ENCODE measurements around the gene APEH. TPM values are rescaled to one million over a fixed set of nuclear protein-coding genes. Genes with fewer than 3 reads are reported as not detected.
A peak's percentile ranks its signal among the peaks of the same experiment; 100 is the strongest.

Gene APEH
- total and polyA plus RNA-seq, 2 of the 13 experiments (the other 11 are each of a cell fraction or from before 2014, with no cell fraction given), result 116 to 130 TPM

- TF ChIP-seq HNF1A (IDR thresholded peaks at IDR 0.05; ENCODE audit: low read depth) (no peak), HNF1A (CRISPR knock-in tag; IDR thresholded peaks at IDR 0.05; ENCODE audit: borderline replicate concordance) (peak; percentile 77; the same call in 1 of the 2 replicates), ZZZ3 (CRISPR knock-in tag; IDR thresholded peaks at IDR 0.05; ENCODE audit: borderline replicate concordance) (peak; percentile 91; the same call in 1 of the 2 replicates), ZBTB7B (CRISPR knock-in tag; IDR thresholded peaks at IDR 0.05) (peak; percentile 54), ZNF644 (CRISPR knock-in tag; IDR thresholded peaks at IDR 0.05; ENCODE audit: low read depth) (no peak), ZIK1 (CRISPR knock-in tag; IDR thresholded peaks at IDR 0.05; ENCODE audit: borderline replicate concordance, low read depth) (0 out of 2 replicates have a peak, but pooled peaks have one; percentile 42), HNRNPUL1 (IDR thresholded peaks at IDR 0.05; ENCODE audit: low read depth, low read length) (peak; percentile 43; the same call in 1 of the 2 replicates), STAT5B (CRISPR knock-in tag; IDR thresholded peaks at IDR 0.05) (no peak), NFE2L1 (CRISPR knock-in tag; IDR thresholded peaks at IDR 0.05; ENCODE audit: borderline replicate concordance) (no peak), ZNF616 (CRISPR knock-in tag; IDR thresholded peaks at IDR 0.05; ENCODE audit: low read depth) (peak; percentile 55; the same call in 1 of the 2 replicates), WIZ (CRISPR knock-in tag; IDR thresholded peaks at IDR 0.05) (no peak), YEATS2 (CRISPR knock-in tag; IDR thresholded peaks at IDR 0.05; ENCODE audit: borderline replicate concordance) (peak; percentile 94), KLF16 (CRISPR knock-in tag; IDR thresholded peaks at IDR 0.05) (peak in 1 of 2 experiments; percentile 85; a peak in 2 of 4 replicates), SOX13 (IDR thresholded peaks at IDR 0.05) (no peak), SOX13 (CRISPR knock-in tag; conservative IDR thresholded peaks at IDR 0.05 in 1 of 2, IDR thresholded peaks at IDR 0.05 in 1 of 2) (no peak), ZNF331 (CRISPR knock-in tag; IDR thresholded peaks at IDR 0.05) (peak; percentile 65; the same call in 1 of the 2 replicates), ZFYVE20 (CRISPR knock-in tag; IDR thresholded peaks at IDR 0.05; ENCODE audit: borderline replicate concordance, low read depth) (peak; percentile 65; the same call in 1 of the 2 replicates), ZUFSP (CRISPR knock-in tag; IDR thresholded peaks at IDR 0.05; ENCODE audit: borderline replicate concordance) (no peak), PRDM15 (CRISPR knock-in tag; IDR thresholded peaks at IDR 0.05) (0 out of 2 replicates have a peak, but pooled peaks have one; percentile 31)
These were observed 15.1 kb downstream of the APEH start, which contains the start of the genes MST1 and RNF123 (continued) for GRCh38 chr3:49689046-49689907.
